ENCODE results near the gene EXOC6B. TPM values are rescaled to one million over a fixed set of nuclear protein-coding genes. Genes with fewer than 3 reads are reported as not detected.

Gene EXOC6B
- 7.2 and 8.4 TPM in 2 replicates for total RNA-seq (2014; rRNA removed; shearing (Covaris generic))
- 5.7 and 8.9 TPM in 2 replicates for polyA plus RNA-seq (2014; cell fraction: nucleus; rRNA removed)

GRCh38 chr2:72825257-72826155 lies at the start of gene EXOC6B:
TSS of gene EXOC6B (minus strand) at chr2:72826033.
- DNase-seq (ENCODE audit: extremely low read depth, low read depth), result peak; percentile 85

GRCh38 chr2:72871880-72872279 lies 46.0 kb upstream of the EXOC6B start:
- no peak for DNase-seq (ENCODE audit: extremely low read depth, low read depth)

GRCh38 chr2:72871060-72871459 lies 45.2 kb upstream of the EXOC6B start:
- no peak for DNase-seq (ENCODE audit: extremely low read depth, low read depth)

GRCh38 chr2:72864500-72864899 lies 38.7 kb upstream of the EXOC6B start:
- DNase-seq (ENCODE audit: extremely low read depth, low read depth), result no peak

- no peak for DNase-seq (ENCODE audit: extremely low read depth, low read depth)
These were observed 37.2 kb upstream of the EXOC6B start for GRCh38 chr2:72863046-72863445.

GRCh38 chr2:72862239-72862988 lies 36.6 kb upstream of the EXOC6B start:
- peak; percentile 88 for DNase-seq (ENCODE audit: extremely low read depth, low read depth)

GRCh38 chr2:72859831-72860262 lies 34.0 kb upstream of the EXOC6B start:
- peak; percentile 65 for DNase-seq (ENCODE audit: extremely low read depth, low read depth)

- no peak for DNase-seq (ENCODE audit: extremely low read depth, low read depth)
These were observed 25.5 kb upstream of the EXOC6B start for GRCh38 chr2:72851333-72851732.

- DNase-seq (ENCODE audit: extremely low read depth, low read depth), result no peak
These were observed 23.3 kb upstream of the EXOC6B start for GRCh38 chr2:72849138-72849462.

- no peak for DNase-seq (ENCODE audit: extremely low read depth, low read depth)
These were observed 22.8 kb upstream of the EXOC6B start for GRCh38 chr2:72848436-72849137.

GRCh38 chr2:72847534-72848315 lies 21.9 kb upstream of the EXOC6B start:
- no peak for DNase-seq (ENCODE audit: extremely low read depth, low read depth)

- DNase-seq (ENCODE audit: extremely low read depth, low read depth), result no peak
These were observed 20.6 kb upstream of the EXOC6B start for GRCh38 chr2:72846171-72847095.

- DNase-seq (ENCODE audit: extremely low read depth, low read depth), result no peak
These were observed 17.5 kb upstream of the EXOC6B start for GRCh38 chr2:72843301-72843700.

GRCh38 chr2:72841462-72842125 lies 15.8 kb upstream of the EXOC6B start:
- DNase-seq (ENCODE audit: extremely low read depth, low read depth), result no peak

GRCh38 chr2:72840066-72840465 lies 14.2 kb upstream of the EXOC6B start:
- DNase-seq (ENCODE audit: extremely low read depth, low read depth), result no peak

- DNase-seq (ENCODE audit: extremely low read depth, low read depth), result no peak
These were observed 11.3 kb upstream of the EXOC6B start for GRCh38 chr2:72837171-72837570.

GRCh38 chr2:72835403-72835802 lies 9.6 kb upstream of the EXOC6B start:
- no peak for DNase-seq (ENCODE audit: extremely low read depth, low read depth)

- DNase-seq (ENCODE audit: extremely low read depth, low read depth), result no peak
These were observed 8.8 kb upstream of the EXOC6B start for GRCh38 chr2:72834596-72834995.
